Lower lobe of right lung (tissue), 2 donors: Measurements from ENCODE around the gene RAB3GAP2. TPM values are rescaled to one million over a fixed set of nuclear protein-coding genes. Genes with fewer than 3 reads are reported as not detected.

Source experiments
- ATAC-seq, 2 donors: fragments of 200-7000 bp; cut with Tn5 transposase; one replicate each; pipeline ENCODE4 v1.9.1; 2020 to 2022; ENCODE audit warnings: mild to moderate bottlenecking in 2 of 2, moderate library complexity in 2 of 2
- DNase-seq: peaks from one replicate; pipeline ENCODE4 v3.0.0-alpha.2; 2020
- H3K27ac ChIP-seq: fragments of 200-600 bp; one replicate; pipeline ENCODE4 v1.8.0; 2022
- H3K27me3 ChIP-seq: fragments of 200-600 bp; one replicate; pipeline ENCODE4 v1.8.0; 2022; ENCODE audit warnings: low read depth
- H3K36me3 ChIP-seq: fragments of 200-600 bp; one replicate; pipeline ENCODE4 v1.8.0; 2022; ENCODE audit warnings: mild to moderate bottlenecking
- H3K4me1 ChIP-seq: fragments of 200-600 bp; one replicate; pipeline ENCODE4 v1.8.0; 2022
- H3K4me3 ChIP-seq: fragments of 200-600 bp; one replicate; pipeline ENCODE4 v1.8.0; 2022; ENCODE audit warnings: mild to moderate bottlenecking
- H3K9me3 ChIP-seq: fragments of 200-600 bp; one replicate; pipeline ENCODE4 v1.8.0; 2022
- intact Hi-C: fragments of 100-400 bp; cut with DNase I; formaldehyde crosslinking; loops from one replicate; pipeline ENCODE4 v1.11.0; 2022
- total RNA-seq: library from RNA; stranded (reverse); fragmentation: NEBNext Ultra II Directional; extraction: Animal tissue kit (Norgen Biotek cat#: 25700); gene quantifications from one replicate; pipeline ENCODE4 v1.2.1, GENCODE V29; 2021
- TF ChIP-seq, protein P1 (sequence below): fragments of 200-600 bp; IDR thresholded peaks from one replicate; pipeline ENCODE4 v1.8.0; 2022; ENCODE audit warnings: antibody characterized with exemption, mild to moderate bottlenecking
- donor health status: DM: no; HTN: yes; CAD: no; lungs with severe emphysema.

The RAB3GAP2 gene
- total RNA-seq, 1 donor from 2014 or later = 36.1 TPM

DNA sequence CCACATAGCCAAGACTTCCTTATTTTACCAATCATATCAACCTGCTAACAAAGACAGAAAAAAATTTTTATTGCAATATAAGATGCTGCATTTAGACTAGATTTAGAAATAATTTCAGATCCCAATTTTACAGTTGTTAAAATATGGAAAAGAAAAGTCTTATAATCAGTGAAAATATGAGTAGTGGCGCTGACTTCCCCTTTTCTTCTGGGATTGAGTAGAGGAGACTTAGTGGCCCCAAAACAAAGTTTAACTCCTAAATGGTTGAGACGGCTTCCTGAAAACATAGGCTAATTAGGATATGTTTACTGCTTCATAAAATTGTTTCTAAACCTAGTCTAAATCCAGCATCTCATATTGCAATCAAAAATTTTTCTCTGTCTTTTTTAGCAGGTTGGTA, 68.4 kb downstream of the RAB3GAP2 start:
- no peaks in the 10 kb centered on the region for H3K4me1 ChIP-seq
- intact Hi-C loops = no loop called here
- ATAC-seq (no peak), DNase-seq (no peak)
- TF ChIP-seq, protein P1, sequence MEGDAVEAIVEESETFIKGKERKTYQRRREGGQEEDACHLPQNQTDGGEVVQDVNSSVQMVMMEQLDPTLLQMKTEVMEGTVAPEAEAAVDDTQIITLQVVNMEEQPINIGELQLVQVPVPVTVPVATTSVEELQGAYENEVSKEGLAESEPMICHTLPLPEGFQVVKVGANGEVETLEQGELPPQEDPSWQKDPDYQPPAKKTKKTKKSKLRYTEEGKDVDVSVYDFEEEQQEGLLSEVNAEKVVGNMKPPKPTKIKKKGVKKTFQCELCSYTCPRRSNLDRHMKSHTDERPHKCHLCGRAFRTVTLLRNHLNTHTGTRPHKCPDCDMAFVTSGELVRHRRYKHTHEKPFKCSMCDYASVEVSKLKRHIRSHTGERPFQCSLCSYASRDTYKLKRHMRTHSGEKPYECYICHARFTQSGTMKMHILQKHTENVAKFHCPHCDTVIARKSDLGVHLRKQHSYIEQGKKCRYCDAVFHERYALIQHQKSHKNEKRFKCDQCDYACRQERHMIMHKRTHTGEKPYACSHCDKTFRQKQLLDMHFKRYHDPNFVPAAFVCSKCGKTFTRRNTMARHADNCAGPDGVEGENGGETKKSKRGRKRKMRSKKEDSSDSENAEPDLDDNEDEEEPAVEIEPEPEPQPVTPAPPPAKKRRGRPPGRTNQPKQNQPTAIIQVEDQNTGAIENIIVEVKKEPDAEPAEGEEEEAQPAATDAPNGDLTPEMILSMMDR = no peak
- no peaks in the 10 kb centered on the region for H3K9me3 ChIP-seq
- H3K36me3 ChIP-seq = peaks cover 89% of the 10 kb centered on the region
- H3K27me3 ChIP-seq = no peaks in the 10 kb centered on the region
- H3K4me3 ChIP-seq = no peak overlapping the region
- H3K27ac ChIP-seq = no peak overlapping the region

DNA sequence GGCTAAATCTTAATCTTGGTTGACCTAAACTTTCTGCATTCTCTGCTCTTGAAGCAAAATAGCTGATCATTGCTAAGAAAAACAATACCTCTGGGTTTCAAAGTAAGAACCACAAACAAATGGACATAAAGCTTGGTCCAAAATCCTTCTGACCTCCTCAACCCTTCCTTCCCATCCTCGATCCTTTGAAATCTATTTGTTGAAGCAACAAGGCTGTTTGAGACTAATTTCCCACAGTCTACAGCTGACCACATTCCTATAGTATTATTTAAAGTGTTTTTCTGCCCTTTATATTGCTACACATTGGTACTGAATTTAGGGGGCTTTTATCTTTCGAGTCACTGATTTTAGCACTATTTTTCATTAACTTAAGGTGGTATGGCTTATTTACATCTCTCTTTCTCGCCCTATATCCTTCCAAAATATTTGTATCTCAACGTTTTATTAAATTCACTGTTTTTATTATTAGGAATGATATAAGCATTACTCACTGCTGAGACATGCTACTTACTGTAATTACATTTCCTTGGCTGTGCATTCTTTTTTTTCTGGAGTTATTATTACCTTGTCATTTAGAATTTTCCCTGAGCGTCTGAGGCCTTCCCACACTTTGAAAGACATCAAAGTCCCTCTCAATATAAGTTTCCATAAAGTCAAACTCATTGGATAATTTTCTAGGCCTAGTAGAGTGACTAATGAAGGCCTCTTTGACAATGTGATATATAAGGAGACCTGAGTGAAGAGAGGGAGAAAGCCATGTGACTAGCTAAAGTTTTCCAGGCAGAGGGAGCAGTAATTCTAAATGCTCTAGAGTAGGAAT, 73.9 kb downstream of the RAB3GAP2 start:
- H3K36me3 ChIP-seq = peaks cover 75% of the 10 kb centered on the region
- H3K27ac ChIP-seq = no peak overlapping the region
- no peak overlapping the region for H3K4me3 ChIP-seq
- TF ChIP-seq, protein P1 = no peak
- H3K4me1 ChIP-seq = no peaks in the 10 kb centered on the region
- no peaks in the 10 kb centered on the region for H3K9me3 ChIP-seq
- DNase-seq (no peak), ATAC-seq (no peak)
- H3K27me3 ChIP-seq = no peaks in the 10 kb centered on the region
- intact Hi-C loops = no loop called here

DNA sequence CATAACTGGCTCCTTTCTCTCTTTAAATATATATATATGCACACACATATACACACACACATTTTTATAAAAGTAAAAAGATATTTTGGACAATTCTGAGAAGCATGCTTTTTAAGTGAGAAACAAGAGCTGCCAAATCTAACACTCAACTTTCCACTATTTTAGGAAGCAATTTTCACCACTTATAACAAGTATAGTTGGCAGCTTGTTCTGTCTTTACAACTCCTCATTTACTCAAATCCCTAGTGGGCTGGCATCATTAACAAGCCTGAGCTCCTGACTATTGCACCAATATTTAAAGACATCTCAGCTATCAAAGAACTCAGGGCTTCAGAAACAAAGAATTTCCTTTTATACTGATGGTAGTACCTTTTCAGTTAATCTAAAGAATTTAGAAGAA, 76.6 kb downstream of the RAB3GAP2 start:
- ATAC-seq = no peak
- intact Hi-C loops = no loop called here
- no peaks in the 10 kb centered on the region for H3K4me1 ChIP-seq
- H3K9me3 ChIP-seq = no peaks in the 10 kb centered on the region
- no peak for DNase-seq
- H3K27me3 ChIP-seq = no peaks in the 10 kb centered on the region
- H3K4me3 ChIP-seq = no peak overlapping the region
- H3K36me3 ChIP-seq = peaks cover 77% of the 10 kb centered on the region
- no peak overlapping the region for H3K27ac ChIP-seq
- TF ChIP-seq, protein P1 = no peak

DNA sequence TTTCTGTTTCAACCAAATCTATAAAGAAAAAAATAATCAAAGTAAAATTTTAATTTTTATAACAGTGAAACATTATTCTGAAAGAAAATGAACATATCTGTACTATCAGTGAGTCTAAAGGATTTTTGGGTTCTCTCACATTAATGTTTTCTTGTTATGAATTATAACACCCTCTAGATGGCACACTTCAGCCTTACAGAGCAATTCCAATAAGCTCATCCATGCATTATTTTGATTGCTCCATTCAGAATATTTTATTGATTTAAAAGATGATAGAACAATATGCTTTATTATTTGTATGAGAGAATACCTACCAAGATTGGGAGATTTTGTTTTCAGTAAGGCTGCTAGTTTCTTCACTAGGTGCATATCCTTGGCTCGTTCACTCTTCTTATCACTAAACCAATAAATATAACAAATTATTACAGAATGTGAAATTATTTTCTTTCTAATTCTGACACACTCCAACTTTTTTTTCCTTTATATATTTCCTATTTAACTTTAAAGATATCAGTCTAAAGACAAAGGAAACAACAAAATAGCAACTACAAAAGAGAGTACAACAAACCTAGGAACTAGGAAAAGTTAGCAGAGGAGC, 82.4 kb downstream of the RAB3GAP2 start:
- Histone ChIP-seq H3K4me3 (no peak overlapping the region), H3K27me3 (no peaks in the 10 kb centered on the region), H3K36me3 (peaks cover 87% of the 10 kb centered on the region), H3K27ac (no peak overlapping the region), H3K9me3 (no peaks in the 10 kb centered on the region), H3K4me1 (no peaks in the 10 kb centered on the region)
- intact Hi-C loops = no loop called here
- TF ChIP-seq, protein P1 = peak; percentile 29
- DNase-seq (no peak), ATAC-seq (no peak)

DNA sequence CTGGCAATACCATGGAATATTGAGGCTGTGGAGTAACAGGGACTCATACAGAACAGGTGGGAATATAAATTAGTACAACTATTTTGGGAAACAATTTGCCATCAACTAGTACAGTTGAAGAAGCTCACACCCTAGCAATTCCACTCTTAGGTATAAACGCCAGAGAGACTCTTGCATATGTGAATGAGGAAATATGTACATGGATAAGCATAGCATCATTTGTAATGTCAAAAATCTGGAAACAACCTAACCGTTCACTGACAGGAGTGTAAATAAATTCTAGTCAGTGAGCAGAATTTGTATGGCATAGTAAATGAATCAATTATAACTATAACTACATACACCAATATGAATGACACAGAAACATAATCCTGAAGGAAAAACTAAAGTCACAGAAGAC, 83.7 kb downstream of the RAB3GAP2 start:
- H3K4me3 ChIP-seq = no peak overlapping the region
- H3K27me3 ChIP-seq = no peaks in the 10 kb centered on the region
- no peaks in the 10 kb centered on the region for H3K9me3 ChIP-seq
- intact Hi-C loops = no loop called here
- H3K4me1 ChIP-seq = no peaks in the 10 kb centered on the region
- TF ChIP-seq, protein P1 = no peak
- no peak overlapping the region for H3K27ac ChIP-seq
- H3K36me3 ChIP-seq = peaks cover 76% of the 10 kb centered on the region
- ATAC-seq (no peak), DNase-seq (no peak)
